DOHH2 (cell line): ENCODE measurements around the gene MTMR11.

Experiments
- EZH2phosphoT487 ChIP-seq: fragments of 200-600 bp; sonication (generic); IDR thresholded peaks from 2 replicates; pipeline ENCODE4 v1.6.1; 2017; ENCODE audit warnings: borderline replicate concordance, mild to moderate bottlenecking, antibody characterized with exemption, low read length, moderate library complexity, mixed read lengths
- TF ChIP-seq, protein P1 (sequence below): fragments of 200-600 bp; sonication (generic); IDR thresholded peaks from one replicate; pipeline ENCODE4 v1.5.1; 2014; ENCODE audit warnings: antibody characterized with exemption, mild to moderate bottlenecking, low read depth, low read length; ENCODE audit not compliant: poor library complexity, severe bottlenecking

DNA sequence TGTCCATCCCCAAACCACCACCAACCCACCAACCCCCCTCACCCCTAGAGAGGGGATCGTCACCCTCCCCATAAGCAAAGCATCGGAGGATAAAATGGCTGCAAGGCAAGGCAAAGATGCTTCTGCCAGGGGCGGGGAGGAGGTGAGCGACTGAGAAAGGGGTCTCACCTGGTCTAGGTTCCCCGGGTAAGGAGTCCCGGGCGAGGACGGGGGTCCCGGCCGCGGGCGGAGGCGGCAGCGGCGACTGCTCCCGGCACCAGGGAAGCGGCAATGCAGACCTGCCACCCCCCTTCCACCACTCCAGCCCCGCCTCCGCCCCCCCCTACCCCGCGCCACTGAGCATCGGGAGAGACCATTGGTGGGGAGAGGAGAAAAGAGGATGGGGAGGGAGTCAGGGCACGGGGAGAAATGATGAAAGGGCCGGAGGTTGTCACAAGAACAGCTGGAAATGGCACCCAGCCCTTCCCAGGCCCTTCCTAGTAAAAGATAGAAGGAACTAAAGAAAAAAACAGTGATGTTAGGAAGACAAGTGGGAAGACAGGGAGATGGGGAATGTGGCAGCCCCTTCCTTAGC lies 19.0 kb downstream of the MTMR11 start, which contains the start of gene SV2A:
- TF ChIP-seq, protein P1, sequence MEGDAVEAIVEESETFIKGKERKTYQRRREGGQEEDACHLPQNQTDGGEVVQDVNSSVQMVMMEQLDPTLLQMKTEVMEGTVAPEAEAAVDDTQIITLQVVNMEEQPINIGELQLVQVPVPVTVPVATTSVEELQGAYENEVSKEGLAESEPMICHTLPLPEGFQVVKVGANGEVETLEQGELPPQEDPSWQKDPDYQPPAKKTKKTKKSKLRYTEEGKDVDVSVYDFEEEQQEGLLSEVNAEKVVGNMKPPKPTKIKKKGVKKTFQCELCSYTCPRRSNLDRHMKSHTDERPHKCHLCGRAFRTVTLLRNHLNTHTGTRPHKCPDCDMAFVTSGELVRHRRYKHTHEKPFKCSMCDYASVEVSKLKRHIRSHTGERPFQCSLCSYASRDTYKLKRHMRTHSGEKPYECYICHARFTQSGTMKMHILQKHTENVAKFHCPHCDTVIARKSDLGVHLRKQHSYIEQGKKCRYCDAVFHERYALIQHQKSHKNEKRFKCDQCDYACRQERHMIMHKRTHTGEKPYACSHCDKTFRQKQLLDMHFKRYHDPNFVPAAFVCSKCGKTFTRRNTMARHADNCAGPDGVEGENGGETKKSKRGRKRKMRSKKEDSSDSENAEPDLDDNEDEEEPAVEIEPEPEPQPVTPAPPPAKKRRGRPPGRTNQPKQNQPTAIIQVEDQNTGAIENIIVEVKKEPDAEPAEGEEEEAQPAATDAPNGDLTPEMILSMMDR = no peak
- TF ChIP-seq EZH2phosphoT487 = no peak
